NCI-H1694 (cell line): ENCODE results near the gene BCAN.

Experiments
- DNase-seq: peaks from one replicate; lab custom pipeline; 2025; lab: John Stamatoyannopoulos, UW

The BCAN gene

DNA sequence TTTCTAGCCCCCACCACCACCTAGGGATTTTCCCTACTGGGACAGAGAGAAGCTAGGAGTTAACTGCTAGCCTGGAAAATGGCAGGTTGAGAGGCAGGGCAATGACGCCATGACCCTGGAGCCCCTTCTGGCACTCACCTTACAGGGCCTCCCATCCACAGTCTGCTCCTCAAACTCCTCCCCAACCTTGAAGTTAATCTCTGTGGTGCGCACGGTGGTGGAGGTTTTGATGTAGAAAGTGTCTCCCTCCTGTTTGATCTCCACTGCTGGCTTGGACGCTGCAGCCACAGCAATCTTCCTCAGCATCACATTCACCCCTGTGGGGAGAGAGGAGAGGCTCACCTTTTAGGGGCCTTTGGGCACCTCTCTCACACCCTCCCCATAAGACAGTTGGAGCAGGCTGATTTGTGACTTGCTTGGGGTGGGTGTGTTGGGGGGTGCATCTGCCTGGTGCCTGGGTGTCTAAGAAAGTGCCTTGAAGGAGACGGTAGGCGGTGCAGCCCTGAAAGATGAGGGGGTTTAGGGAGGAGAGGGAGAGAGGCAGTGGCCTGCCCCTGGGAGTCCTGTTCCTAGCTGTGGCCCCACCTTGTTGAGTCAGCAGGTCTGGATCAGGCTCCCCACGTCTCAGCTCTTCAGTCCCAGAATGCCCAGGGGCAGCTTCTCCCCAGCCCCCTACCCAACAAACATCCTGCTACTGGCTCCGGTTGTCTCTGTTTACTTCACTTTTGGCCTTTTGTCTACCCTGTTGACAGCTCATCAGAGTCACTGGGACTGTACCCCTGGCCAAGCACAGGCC lies 59.0 kb downstream of the BCAN start:
- DNase-seq = no peak

DNA sequence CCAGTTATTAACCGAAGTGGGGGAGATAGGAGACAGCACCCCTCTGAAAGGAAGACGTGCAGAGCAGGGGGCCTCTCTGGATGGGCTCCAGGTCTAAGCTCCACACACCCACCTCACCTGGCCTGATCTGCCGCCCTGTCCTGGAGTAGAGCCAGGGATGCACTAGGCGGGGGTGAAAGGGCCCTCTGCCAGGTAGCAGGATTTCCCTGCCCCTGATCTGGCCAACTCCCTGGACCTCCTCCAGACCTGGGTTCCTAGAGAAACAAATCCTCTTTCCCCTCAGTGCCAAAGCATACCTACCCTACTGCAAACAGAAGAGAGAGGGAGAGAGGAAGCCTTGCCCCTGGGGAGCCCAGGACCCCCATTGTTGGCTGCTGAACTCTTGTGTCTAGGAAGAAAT lies 61.4 kb downstream of the BCAN start:
- no peak for DNase-seq

DNA sequence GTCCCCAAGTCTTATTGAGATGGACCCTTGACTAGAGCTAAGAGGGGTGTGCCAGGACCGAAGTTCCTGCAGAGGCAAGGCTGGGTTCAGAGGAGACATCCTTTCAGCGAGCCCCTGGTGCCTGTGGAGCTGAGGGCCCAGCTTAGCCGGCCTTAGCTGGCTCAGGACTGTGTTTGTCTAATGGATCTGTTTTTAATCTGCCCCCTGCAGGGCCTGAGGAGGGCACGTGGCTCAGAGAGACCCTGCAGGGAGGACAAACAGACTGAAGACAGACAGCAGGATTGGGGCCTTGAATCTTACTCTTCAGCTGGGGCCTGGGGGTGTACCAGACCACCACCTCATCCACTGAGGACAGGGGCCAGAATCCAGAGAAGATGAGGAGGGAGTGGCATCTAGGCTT lies 61.8 kb downstream of the BCAN start:
- no peak for DNase-seq

DNA sequence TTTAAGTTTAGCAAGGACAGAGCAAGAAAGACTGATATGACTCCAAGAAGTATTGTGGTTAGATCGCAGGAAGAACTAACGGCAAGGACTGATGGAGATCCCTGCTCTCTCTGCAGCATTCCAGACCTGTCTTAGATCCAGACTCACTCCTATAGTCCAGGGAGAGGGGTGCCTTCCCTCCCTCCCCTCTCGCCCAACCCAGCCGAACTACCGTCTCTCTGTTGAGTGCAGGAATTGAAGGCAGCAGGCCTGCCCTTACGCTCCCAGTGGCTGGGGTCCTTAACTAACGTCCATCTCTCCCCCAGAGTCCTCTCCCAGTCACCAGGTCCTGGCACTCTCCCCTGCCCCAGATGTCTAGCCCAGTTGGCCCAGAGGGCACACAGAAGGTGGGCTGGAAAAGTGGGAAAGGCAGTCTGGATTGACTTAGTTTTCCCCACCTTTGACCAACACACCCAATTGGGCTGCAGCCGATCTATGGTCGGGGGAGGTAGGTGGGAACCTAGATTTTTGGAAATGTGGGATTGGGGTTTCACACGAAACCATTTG lies 62.3 kb downstream of the BCAN start:
- DNase-seq = no peak

DNA sequence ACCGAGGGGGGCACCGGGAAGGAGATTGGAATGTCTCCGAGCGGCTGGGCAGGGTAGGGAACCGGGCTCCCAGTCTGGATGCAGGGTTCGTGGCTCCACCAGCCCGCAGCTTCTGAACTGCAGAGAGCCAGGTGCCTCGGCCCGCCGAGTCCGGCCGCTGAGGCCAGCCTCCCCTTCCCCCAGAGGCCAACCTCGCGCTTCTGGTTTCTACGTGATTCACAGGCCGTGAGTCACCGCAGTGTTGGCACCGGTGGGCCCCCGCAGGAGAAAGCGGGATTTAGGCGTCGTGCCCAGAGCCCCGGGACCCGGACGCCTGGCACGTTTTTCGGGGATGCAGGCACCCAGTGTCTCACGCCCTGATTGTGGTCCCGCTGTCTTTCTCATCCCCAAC lies 63.0 kb downstream of the BCAN start:
- no peak for DNase-seq

DNA sequence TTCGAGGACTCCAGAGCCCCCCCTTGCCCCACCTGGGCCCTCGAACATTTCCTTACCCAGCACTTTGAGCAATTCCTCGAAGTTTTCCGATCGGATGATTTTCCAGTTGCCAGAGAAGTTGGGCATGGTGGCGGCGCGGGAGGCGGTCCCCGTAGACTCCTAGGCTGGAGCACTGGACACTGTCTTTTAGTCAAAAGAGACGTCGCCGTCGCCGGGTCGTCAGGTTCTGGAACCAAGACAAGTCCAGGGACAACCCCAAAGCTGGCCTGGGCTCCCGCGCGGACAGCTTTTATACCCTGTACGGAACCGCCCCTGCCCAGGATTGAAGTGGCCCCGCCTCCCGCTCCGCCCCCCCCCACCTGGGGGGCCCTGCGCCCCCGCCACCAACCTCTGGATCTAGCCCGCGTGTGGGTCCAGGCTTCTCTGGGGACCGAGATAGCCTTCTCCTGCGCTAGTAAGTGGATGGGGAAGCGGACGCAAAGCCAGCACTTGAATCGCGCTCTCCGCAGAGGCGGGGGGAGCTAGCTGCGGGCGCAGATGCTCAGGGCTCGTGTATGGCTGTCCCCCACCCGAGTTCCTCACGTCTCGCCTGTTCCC lies 63.5 kb downstream of the BCAN start, which contains the start of gene CRABP2:
TSS of gene CRABP2 (minus strand) at position 263 of the 597 bp plus-strand sequence. CDS start at position 126, 137 bp downstream.
- peak; percentile 72 for DNase-seq

DNA sequence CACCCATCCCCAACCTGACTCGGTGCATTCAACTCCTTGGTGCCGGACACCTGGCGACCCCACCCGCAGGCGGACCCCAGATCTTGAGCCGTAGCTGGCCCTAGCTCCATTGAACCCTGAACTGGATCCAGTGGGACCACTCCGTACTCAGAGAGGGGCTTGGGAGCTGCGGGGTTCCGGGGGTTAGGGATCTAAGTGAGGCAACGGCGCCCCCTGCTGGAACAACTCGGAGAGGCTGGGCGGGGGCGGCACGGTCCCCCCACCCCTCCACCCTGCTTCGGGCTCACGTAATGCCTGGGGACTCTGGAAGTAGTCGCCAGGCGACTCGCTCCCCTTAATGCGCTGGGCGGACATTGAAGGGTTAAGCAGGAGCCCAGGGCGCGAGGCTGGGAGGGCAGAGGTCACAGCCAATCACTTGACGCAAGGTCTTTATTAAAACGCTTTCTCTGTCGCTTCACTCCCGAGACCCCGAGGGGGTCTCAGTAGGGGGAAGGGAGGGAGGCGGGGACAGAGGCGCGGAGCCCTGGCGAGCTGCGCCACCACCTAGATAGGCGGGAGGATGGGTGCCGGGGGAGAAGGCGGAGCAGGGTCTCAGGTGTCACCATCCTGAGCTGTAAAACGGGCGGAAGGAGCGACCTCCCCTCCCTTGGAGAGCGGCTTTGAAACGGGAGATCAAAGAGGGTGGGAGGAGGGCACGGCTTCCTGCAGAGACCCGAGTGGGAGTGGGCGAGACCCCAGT lies 64.2 kb downstream of the BCAN start:
- DNase-seq = peak; percentile 72

DNA sequence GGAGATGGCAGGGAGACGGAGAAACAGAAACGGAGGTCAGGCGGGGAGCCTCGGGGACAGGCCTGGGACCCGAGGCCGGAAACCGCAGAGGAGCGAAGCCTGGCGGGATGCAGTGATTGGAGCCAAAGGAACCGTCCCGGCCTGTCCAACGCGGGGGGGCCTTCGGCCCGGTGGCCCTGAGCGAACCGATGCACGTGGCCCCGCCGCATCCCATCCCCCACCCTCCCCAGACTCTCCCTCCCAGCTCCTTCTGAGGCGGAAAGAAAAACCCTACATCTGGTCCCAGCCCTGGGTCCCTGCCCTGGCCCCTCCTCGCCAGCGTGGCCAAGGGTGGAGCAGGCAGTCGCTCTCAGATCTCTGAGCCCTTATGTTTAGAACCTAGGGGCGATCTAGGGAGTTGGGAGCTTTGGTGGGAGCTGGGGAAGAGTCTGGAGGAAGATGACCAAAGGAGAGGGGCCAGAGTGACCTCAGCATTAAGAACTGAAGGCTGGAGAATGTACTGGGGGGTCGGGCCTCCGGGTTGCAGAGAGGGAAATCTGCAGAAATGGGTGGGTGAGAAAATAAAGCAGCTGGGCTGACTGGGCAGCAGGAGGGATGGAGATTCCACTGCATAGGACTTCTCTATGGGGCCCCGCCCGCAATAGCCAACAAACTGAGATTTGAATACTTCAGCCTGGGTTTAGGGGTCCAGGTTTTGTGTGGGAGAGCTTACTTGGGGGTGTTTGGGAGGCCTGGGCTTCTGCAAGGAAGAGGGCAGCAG lies 64.9 kb downstream of the BCAN start:
- DNase-seq = no peak

DNA sequence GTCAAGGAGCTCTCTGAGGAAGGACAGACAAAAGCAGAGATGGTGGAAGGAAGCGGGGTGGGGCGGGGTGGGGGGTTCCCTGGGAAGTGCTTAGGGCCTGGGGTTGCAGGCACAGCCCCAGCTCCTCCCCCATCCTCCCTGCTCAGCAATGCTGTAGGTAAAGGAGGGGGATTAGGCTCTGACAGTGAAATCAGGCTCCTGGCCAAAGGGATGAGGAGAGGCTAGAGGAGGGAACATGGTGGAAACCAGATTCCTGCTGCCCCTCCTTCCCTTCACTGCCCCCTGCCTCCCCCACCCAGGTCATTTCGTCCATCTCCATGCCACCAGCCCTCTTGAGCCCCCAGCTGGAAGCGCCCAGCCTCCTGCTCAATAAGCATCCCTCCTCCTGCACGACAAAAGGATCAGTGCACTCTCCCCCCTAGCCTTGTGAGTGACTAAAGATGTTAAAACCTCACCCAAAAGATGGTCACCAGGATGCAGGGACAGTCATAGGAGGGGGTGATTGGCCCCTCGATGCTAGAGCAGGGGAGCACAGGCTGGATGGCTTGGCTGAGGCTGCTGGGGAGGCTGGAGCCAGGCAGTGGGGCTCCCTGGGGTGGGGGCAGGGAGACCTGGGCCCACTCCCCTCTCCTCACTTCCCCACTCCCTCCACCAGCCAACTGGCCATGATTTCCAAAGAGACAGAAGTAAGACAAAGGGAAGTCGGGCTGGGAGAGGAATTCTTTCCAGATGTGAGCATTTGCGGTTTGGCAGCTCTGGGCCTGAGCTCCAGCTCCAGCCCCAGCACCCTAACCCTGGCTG lies 65.7 kb downstream of the BCAN start:
- DNase-seq = no peak

DNA sequence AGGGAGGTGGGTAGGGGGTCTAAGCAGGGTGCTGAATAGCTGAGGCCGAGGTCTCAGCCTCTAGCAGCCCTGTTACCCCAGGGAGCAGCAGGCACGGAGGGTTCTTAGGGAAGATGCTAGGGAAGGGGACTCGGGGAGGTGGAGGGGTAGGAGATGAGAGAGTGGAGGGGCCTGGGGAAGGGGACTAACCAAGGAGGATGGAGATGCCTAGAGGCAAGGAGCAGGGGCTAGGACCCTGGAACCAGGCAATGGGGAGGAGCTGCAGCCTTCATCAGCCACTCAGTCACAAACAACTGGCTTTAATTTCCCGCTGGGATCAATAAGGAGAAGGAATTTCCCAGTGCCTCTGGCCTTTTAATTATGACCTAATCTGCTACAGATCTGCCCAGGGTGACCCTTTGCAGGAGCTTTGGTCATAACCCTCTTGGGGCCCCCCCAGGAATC lies 66.3 kb downstream of the BCAN start:
- no peak for DNase-seq

DNA sequence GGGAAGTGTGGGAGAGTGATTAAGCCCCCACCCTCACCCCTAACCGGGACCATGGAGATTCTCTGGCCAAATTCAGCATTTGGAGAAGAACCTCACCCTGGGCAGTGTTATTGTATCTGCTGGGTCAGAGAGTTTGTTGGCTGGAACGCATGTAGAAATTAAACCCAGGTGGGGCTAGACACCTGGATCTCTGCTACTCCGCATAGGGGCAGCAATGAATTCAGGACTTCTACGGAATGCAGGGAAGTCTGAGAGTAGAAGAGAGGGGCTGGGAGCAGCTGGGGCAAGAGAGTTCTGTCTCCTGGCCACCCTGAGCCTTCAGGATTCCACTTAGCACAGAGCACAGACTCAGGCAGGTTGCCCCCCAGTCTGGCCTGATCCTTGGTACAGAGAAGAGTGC lies 67.1 kb downstream of the BCAN start:
- no peak for DNase-seq
